Neuronal stem cell (in vitro differentiated cells): ENCODE results near the gene COG6.
A peak's percentile ranks its signal among the peaks of the same experiment; 100 is the strongest.

ENCODE experiments used
- DNase-seq: peaks from one replicate; pipeline ENCODE4 v3.0.0-alpha.2; 2013; ENCODE audit warnings: low spot score
- H2AFZ ChIP-seq: one replicate; pipeline ENCODE4 v1.6.1; 2013; ENCODE audit warnings: mild to moderate bottlenecking, low read length, inconsistent platforms
- H2AK5ac ChIP-seq: 2 replicates; pipeline ENCODE4 v1.6.1; 2013; ENCODE audit warnings: low read depth, mild to moderate bottlenecking, inconsistent platforms, low read length, moderate library complexity, mixed read lengths
- H2BK120ac ChIP-seq: 2 replicates; pipeline ENCODE4 v1.6.1; 2013; ENCODE audit warnings: low read depth, mild to moderate bottlenecking, inconsistent platforms, low read length, moderate library complexity, mixed read lengths
- H2BK12ac ChIP-seq: one replicate; pipeline ENCODE4 v1.6.1; 2013; ENCODE audit warnings: low read length, inconsistent platforms
- H2BK15ac ChIP-seq: 2 replicates; pipeline ENCODE4 v1.6.1; 2013; ENCODE audit warnings: mild to moderate bottlenecking, low read length, inconsistent platforms, mixed read lengths
- H2BK5ac ChIP-seq: one replicate; pipeline ENCODE4 v1.6.1; 2013; ENCODE audit warnings: inconsistent platforms, mild to moderate bottlenecking, low read length, moderate library complexity
- H3K14ac ChIP-seq: one replicate; pipeline ENCODE4 v1.6.1; 2013; ENCODE audit warnings: low read length, inconsistent platforms
- H3K18ac ChIP-seq: 2 replicates; pipeline ENCODE4 v1.6.1; 2013; ENCODE audit warnings: low read length, inconsistent platforms
- H3K23ac ChIP-seq: 2 replicates; pipeline ENCODE4 v1.6.1; 2013; ENCODE audit warnings: low read depth, mild to moderate bottlenecking, mixed read lengths, low read length, inconsistent platforms; ENCODE audit not compliant: poor library complexity
- H3K27ac ChIP-seq: replicated peaks from 3 replicates; pipeline ENCODE4 v1.5.1; 2013; ENCODE audit warnings: low read length, inconsistent platforms
- H3K27me3 ChIP-seq, 3 experiments: 2 replicates each; pipeline ENCODE4 v1.6.1; 2013; ENCODE audit warnings: low read length in 3 of 3, mild to moderate bottlenecking in 2 of 3, inconsistent platforms in 1 of 3, low read depth in 1 of 3, mixed read lengths in 1 of 3, moderate library complexity in 1 of 3; ENCODE audit not compliant: control insufficient read depth in 3 of 3, insufficient read depth in 3 of 3
- H3K36me3 ChIP-seq, 2 donors: replicated peaks in 1 of 2; 2 replicates each; pipeline ENCODE4 v1.6.1; 2013; ENCODE audit warnings: low read length in 2 of 2; ENCODE audit not compliant: control insufficient read depth in 2 of 2, insufficient read depth in 2 of 2
- H3K4ac ChIP-seq: 2 replicates; pipeline ENCODE4 v1.6.1; 2013; ENCODE audit warnings: inconsistent platforms, mild to moderate bottlenecking, low read length, moderate library complexity
- H3K4me1 ChIP-seq, 2 donors: 1 replicate in 1 of 2; 2 replicates in 1 of 2; pipeline ENCODE4 v1.6.1; 2013; ENCODE audit warnings: low read length in 2 of 2, low read depth in 1 of 2; ENCODE audit not compliant: control insufficient read depth in 2 of 2, insufficient read depth in 1 of 2
- H3K4me2 ChIP-seq: one replicate; pipeline ENCODE4 v1.6.1; 2013; ENCODE audit warnings: mild to moderate bottlenecking, low read length, inconsistent platforms; ENCODE audit not compliant: insufficient read depth, poor library complexity, severe bottlenecking
- H3K4me3 ChIP-seq, 2 donors: 2 replicates each; pipeline ENCODE4 v1.5.1; 2013; ENCODE audit warnings: low read length in 2 of 2, mild to moderate bottlenecking in 2 of 2, inconsistent platforms in 1 of 2, moderate library complexity in 1 of 2
- H3K79me1 ChIP-seq: one replicate; pipeline ENCODE4 v1.6.1; 2013; ENCODE audit warnings: low read depth, mild to moderate bottlenecking, inconsistent platforms, low read length, moderate library complexity
- H3K9ac ChIP-seq: one replicate; pipeline ENCODE4 v1.6.1; 2013; ENCODE audit warnings: mild to moderate bottlenecking, low read depth, low read length, inconsistent platforms; ENCODE audit not compliant: poor library complexity
- H3K9me3 ChIP-seq, 2 donors: replicated peaks in 1 of 2; 2 replicates each; pipeline versions ENCODE3 to v1.6.1; 2013; ENCODE audit warnings: low read length in 2 of 2, mild to moderate bottlenecking in 2 of 2, inconsistent platforms in 1 of 2, low read depth in 1 of 2, mixed read lengths in 1 of 2, moderate library complexity in 1 of 2; ENCODE audit not compliant: control insufficient read depth in 2 of 2, insufficient read depth in 1 of 2
- H4K8ac ChIP-seq: one replicate; pipeline ENCODE4 v1.6.1; 2013; ENCODE audit warnings: low read depth, mild to moderate bottlenecking, inconsistent platforms, low read length, moderate library complexity
- H4K91ac ChIP-seq: one replicate; pipeline ENCODE4 v1.6.1; 2013; ENCODE audit warnings: low read length, low read depth, mild to moderate bottlenecking, inconsistent platforms; ENCODE audit not compliant: poor library complexity
- WGBS, 2 donors: extraction: QIAGEN DNeasy Blood & Tissue Kit; methylation state at CpG; one replicate each; pipeline ENCODE4 v1.1.7; 2013; ENCODE audit warnings: missing lambda C conversion rate in 2 of 2, mixed read lengths in 1 of 2; ENCODE audit not compliant: insufficient read length in 2 of 2, insufficient replicate concordance in 1 of 2; ENCODE audit errors: extremely low coverage in 2 of 2; 5-methylcytosine and 5-hydroxymethylcytosine counted together

Gene COG6

DNA sequence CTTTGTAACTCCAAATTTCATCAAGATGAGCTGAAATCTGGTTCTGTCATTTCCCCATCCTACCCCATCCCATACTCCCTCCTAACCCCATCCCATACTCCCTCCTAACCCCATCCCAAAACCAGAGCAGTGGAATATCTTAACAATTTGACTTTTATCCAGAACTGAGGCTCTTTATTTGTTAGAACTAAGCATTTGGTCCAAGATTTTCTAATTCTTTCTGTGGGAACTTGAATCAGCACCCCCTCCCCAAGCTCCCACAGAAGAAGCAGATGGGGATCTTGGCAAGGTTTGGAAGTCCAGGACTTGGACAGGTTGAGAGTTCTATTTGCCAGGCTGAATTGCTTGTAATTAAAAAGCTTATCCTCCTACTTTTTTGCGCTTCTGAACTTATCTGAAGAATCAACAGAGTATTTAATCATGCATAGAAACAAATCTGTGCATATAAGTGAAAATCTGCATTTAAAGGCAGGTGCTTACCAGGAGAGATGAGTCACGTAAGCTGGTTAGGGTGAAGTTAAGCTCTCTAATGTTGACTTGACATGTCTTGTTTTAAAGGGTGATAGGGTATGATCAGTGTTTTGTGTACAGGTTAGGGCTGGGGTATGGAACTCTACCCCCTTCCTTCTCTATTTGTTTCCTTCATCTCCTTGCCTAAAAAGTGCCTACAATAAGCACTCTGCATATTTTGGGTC is 111.1 kb downstream of the COG6 start:
- no peak overlapping the region for H3K4me2 ChIP-seq
- H3K36me3 ChIP-seq, result no peaks in the 10 kb centered on the region
- H4K8ac ChIP-seq, result no peak overlapping the region
- H2AK5ac ChIP-seq, result no peak overlapping the region
- H3K18ac ChIP-seq, result no peak overlapping the region
- H3K23ac ChIP-seq, result no peak overlapping the region
- H2BK12ac ChIP-seq, result no peak overlapping the region
- H2AFZ ChIP-seq, result no peak overlapping the region
- no peak overlapping the region for H3K9ac ChIP-seq
- no peak overlapping the region for H3K4me3 ChIP-seq
- no peak overlapping the region for H3K4ac ChIP-seq
- H3K79me1 ChIP-seq, result no peaks in the 10 kb centered on the region
- no peak overlapping the region for H4K91ac ChIP-seq
- WGBS, 2 donors, result no CpG with 5 or more reads among the region's 2 CpGs
- H2BK5ac ChIP-seq, result no peak overlapping the region
- peaks cover 0 to 9% of the 10 kb centered on the region in 2 donors for H3K9me3 ChIP-seq
- H3K27ac ChIP-seq, result no peak overlapping the region
- H3K27me3 ChIP-seq, result no peaks in the 10 kb centered on the region
- H2BK15ac ChIP-seq, result no peak overlapping the region
- H3K14ac ChIP-seq, result no peak overlapping the region
- no peak overlapping the region for H2BK120ac ChIP-seq
- no peak for DNase-seq
- H3K4me1 ChIP-seq, result peaks cover 0 to 2% of the 10 kb centered on the region in 2 donors

DNA sequence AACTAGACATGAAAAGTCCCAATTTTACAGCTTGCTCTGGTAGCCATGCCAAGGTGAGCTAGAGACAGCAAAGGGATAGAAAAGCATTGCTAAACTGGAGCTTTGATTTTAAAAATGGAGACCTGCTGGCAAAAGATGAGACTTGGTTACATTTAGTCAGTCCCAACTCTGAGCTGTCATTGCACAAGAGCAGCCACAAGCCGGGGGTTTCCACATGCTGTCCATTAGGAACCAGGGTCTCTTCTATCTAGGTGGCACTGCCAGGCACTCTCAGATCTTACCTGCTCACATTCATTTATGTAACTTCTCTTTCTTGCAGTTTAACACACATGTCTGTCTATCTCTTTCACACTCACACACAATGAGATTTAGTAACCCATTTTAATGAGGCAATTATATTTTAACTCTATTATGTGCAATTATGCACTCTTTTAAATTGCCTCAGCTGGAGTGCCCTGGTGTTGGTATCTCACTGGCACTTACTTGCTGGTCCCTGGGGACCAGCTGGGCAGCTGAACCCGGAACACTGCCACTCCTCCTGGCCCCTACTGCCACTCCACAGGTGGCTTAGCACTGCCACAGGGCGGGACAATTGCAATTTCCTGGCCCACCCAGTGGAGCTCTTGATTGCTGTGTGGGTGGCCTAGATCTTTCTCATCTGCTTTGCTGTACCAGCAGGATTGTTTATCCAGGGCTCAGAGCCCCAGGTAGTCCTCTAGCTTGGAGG is 112.5 kb downstream of the COG6 start:
- Histone ChIP-seq H3K4ac (no peak overlapping the region), H2BK120ac (no peak overlapping the region), H3K9me3 (peaks cover 0 to 4% of the 10 kb centered on the region in 2 donors), H3K23ac (no peak overlapping the region), H3K18ac (peak overlapping the region; percentile 41), H3K4me2 (no peak overlapping the region), H2BK12ac (no peak overlapping the region), H3K4me3 (no peak overlapping the region), H2BK15ac (no peak overlapping the region), H3K36me3 (no peaks in the 10 kb centered on the region), H3K14ac (no peak overlapping the region), H3K4me1 (peaks cover 0 to 2% of the 10 kb centered on the region in 2 donors), H4K8ac (no peak overlapping the region), H3K79me1 (no peaks in the 10 kb centered on the region), H3K9ac (no peak overlapping the region), H3K27me3 (no peaks in the 10 kb centered on the region), H3K27ac (no peak overlapping the region), H2BK5ac (no peak overlapping the region), H2AFZ (no peak overlapping the region), H2AK5ac (no peak overlapping the region), H4K91ac (no peak overlapping the region)
- DNase-seq, result no peak
- WGBS, 2 donors, result no CpG with 5 or more reads among the region's 3 CpGs

DNA sequence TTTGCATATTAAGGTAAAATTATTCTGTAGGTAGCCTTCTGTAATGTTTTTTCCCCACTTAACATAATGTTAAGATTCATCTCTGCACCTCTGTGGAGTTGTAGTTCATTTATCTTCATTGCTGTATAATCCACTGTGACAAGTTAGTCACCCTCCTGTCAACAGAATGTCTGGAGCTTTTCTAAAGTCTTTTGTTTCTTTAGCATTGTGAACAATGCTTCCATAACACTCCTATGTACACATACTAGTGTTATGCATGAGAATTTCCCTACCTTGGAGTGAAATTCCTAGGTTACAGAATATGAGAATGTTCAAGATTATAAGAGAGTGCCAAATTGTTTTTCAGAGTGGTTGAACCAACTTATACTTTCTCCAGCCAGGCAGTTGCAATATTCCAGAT is 113.5 kb downstream of the COG6 start:
- Histone ChIP-seq H3K4me1 (peaks cover 0 to 2% of the 10 kb centered on the region in 2 donors), H3K9me3 (peaks cover 0 to 4% of the 10 kb centered on the region in 2 donors), H3K4ac (no peak overlapping the region), H2AFZ (no peak overlapping the region), H3K23ac (no peak overlapping the region), H3K27me3 (no peaks in the 10 kb centered on the region), H4K91ac (no peak overlapping the region), H2AK5ac (no peak overlapping the region), H3K4me3 (no peak overlapping the region), H3K79me1 (no peaks in the 10 kb centered on the region), H3K27ac (no peak overlapping the region), H4K8ac (no peak overlapping the region), H2BK120ac (no peak overlapping the region), H3K4me2 (no peak overlapping the region), H3K18ac (no peak overlapping the region), H3K14ac (no peak overlapping the region), H2BK15ac (no peak overlapping the region), H2BK12ac (no peak overlapping the region), H3K9ac (no peak overlapping the region), H3K36me3 (no peaks in the 10 kb centered on the region), H2BK5ac (no peak overlapping the region)
- no peak for DNase-seq

DNA sequence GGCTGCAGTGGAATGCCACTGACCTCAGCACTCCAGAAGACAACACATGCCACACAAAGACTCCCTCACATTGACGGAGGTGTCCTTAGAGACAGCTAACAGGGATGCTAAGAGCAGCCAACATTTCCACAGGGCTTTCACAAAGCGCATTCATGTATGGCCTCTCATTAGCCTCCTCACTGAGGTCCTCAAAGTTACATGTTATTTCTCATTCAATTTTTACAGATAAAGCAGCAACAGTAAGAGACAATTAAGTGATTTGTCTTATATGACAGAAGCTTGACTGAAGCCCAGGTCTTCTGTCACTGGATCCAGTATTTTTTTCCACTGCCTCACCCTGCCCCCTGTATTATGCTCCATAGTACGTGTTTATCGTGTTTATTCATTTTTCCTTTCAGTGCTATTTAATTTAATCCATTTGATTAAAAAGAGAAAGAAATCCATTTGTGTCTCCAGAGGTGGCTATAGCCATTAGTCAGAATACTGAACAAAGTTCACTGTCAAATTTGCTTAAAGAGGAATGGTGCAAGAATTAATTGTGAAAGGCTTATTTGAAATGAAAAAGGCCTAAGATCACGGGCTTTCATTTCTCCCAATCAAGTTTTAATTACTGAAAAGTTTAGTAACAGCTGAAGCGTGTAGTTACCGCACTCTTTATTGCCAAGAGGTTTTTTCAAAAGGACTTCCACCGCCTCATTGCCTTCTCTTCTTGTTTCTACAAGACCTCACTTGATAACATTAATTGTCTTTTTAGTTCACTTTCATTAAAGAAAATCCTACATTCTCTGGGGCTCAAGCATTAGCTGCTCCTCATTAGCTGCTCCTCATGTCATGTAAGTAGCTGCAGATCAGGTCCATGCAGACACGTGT is 115.0 kb downstream of the COG6 start:
- H2BK12ac ChIP-seq, result no peak overlapping the region
- no peak overlapping the region for H2AFZ ChIP-seq
- no peak overlapping the region for H2BK15ac ChIP-seq
- H3K4me1 ChIP-seq, result peaks cover 0 to 2% of the 10 kb centered on the region in 2 donors
- no peaks in the 10 kb centered on the region for H3K27me3 ChIP-seq
- H3K4me3 ChIP-seq, result no peak overlapping the region
- no peak overlapping the region for H2AK5ac ChIP-seq
- H3K79me1 ChIP-seq, result no peaks in the 10 kb centered on the region
- no peaks in the 10 kb centered on the region for H3K36me3 ChIP-seq
- peaks cover 0 to 4% of the 10 kb centered on the region in 2 donors for H3K9me3 ChIP-seq
- H2BK120ac ChIP-seq, result no peak overlapping the region
- H3K18ac ChIP-seq, result peak overlapping the region; percentile 11
- no peak overlapping the region for H4K91ac ChIP-seq
- no peak overlapping the region for H3K27ac ChIP-seq
- H3K14ac ChIP-seq, result no peak overlapping the region
- H2BK5ac ChIP-seq, result no peak overlapping the region
- H3K4me2 ChIP-seq, result no peak overlapping the region
- no peak overlapping the region for H3K9ac ChIP-seq
- H4K8ac ChIP-seq, result no peak overlapping the region
- WGBS, 2 donors, result no CpG with 5 or more reads among the region's 9 CpGs
- no peak overlapping the region for H3K4ac ChIP-seq
- DNase-seq, result no peak
- no peak overlapping the region for H3K23ac ChIP-seq
